GM23338 (cell line): ENCODE data around the gene TBX10. TPM values are rescaled to one million over a fixed set of nuclear protein-coding genes. Genes with fewer than 3 reads are reported as not detected.

Experiments used
- ATAC-seq: fragments of 200-7000 bp; cut with Tn5 transposase; 3 replicates; pipeline ENCODE4 v1.9.1; 2020
- DNase-seq: peaks from one replicate; pipeline ENCODE4 v3.0.0-alpha.2; 2015; ENCODE audit warnings: low spot score
- H2AFZ ChIP-seq: fragments of 200-600 bp; sonication (generic); 2 replicates; pipeline ENCODE4 v1.8.0; 2016; ENCODE audit warnings: antibody characterized with exemption, mild to moderate bottlenecking, moderate library complexity
- H3F3A ChIP-seq: fragments of 200-600 bp; sonication (generic); replicated peaks from 2 replicates; pipeline ENCODE4 v1.8.0; 2017; ENCODE audit warnings: antibody characterized with exemption, mixed run types, low read depth
- H3K27ac ChIP-seq: fragments of 200-600 bp; sonication (generic); 2 replicates; pipeline ENCODE4 v1.6.1; 2016; ENCODE audit warnings: low read depth
- H3K27me3 ChIP-seq: fragments of 200-600 bp; sonication (generic); 2 replicates; pipeline ENCODE4 v1.8.0; 2016; ENCODE audit warnings: mild to moderate bottlenecking, mixed run types, moderate library complexity; ENCODE audit not compliant: insufficient read depth
- H3K36me3 ChIP-seq: fragments of 200-600 bp; sonication (generic); 2 replicates; pipeline ENCODE4 v1.8.0; 2016; ENCODE audit warnings: mild to moderate bottlenecking; ENCODE audit not compliant: insufficient read depth
- H3K4me1 ChIP-seq: fragments of 200-600 bp; sonication (generic); 2 replicates; pipeline ENCODE4 v1.8.0; 2016; ENCODE audit warnings: mild to moderate bottlenecking, moderate library complexity; ENCODE audit not compliant: insufficient read depth
- H3K4me2 ChIP-seq: fragments of 200-600 bp; sonication (generic); 2 replicates; pipeline ENCODE4 v1.7.1; 2017; ENCODE audit warnings: mixed run types
- H3K4me3 ChIP-seq: fragments of 200-600 bp; sonication (generic); 2 replicates; pipeline ENCODE4 v1.6.1; 2016; ENCODE audit warnings: mixed run types
- H3K79me2 ChIP-seq: fragments of 200-600 bp; sonication (generic); replicated peaks from 2 replicates; pipeline ENCODE4 v1.8.0; 2017; ENCODE audit warnings: mild to moderate bottlenecking; ENCODE audit not compliant: insufficient read depth
- H3K9me2 ChIP-seq: fragments of 200-600 bp; sonication (generic); 2 replicates; pipeline ENCODE4 v1.8.0; 2017; ENCODE audit not compliant: insufficient read depth
- H4K20me1 ChIP-seq: fragments of 200-600 bp; sonication (generic); replicated peaks from 2 replicates; pipeline ENCODE4 v1.8.0; 2017; ENCODE audit warnings: mild to moderate bottlenecking; ENCODE audit not compliant: insufficient read depth
- H3K27ac Mint-ChIP-seq: 2 replicates; pipeline ENCODE4 v1.8.0; 2020; ENCODE audit warnings: inconsistent platforms, mild to moderate bottlenecking, moderate library complexity, mixed read lengths
- H3K27me3 Mint-ChIP-seq: 3 replicates; pipeline ENCODE4 v1.8.0; 2022; ENCODE audit warnings: low read depth, mild to moderate bottlenecking, moderate library complexity, mixed read lengths, inconsistent platforms; ENCODE audit not compliant: insufficient read depth, poor library complexity
- H3K36me3 Mint-ChIP-seq: 3 replicates; pipeline ENCODE4 v1.8.0; 2021; ENCODE audit warnings: low read depth, mild to moderate bottlenecking, inconsistent platforms, moderate library complexity, mixed read lengths
- H3K4me1 Mint-ChIP-seq: 3 replicates; pipeline ENCODE4 v1.8.0; 2020; ENCODE audit warnings: mild to moderate bottlenecking, inconsistent platforms, mixed read lengths
- H3K4me3 Mint-ChIP-seq: 3 replicates; pipeline ENCODE4 v1.8.0; 2021; ENCODE audit warnings: moderate library complexity, mild to moderate bottlenecking, inconsistent platforms, mixed read lengths
- H3K9me3 Mint-ChIP-seq: 3 replicates; pipeline ENCODE4 v1.8.0; 2020; ENCODE audit warnings: moderate library complexity, mild to moderate bottlenecking, inconsistent platforms, mixed read lengths
- CREB1 ChIP-seq: fragments of 250-450 bp; sonication (Bioruptor Pico); IDR thresholded peaks from 2 replicates; pipeline ENCODE4 v1.5.0; 2020; ENCODE audit warnings: low read depth, mild to moderate bottlenecking, moderate library complexity
- EZH2 ChIP-seq: fragments of 200-600 bp; sonication (generic); IDR thresholded peaks from one replicate; pipeline ENCODE4 v1.8.0; 2017; ENCODE audit warnings: antibody characterized with exemption, mild to moderate bottlenecking, low read depth; ENCODE audit not compliant: unreplicated experiment
- EZH2phosphoT487 ChIP-seq: fragments of 200-600 bp; sonication (generic); IDR thresholded peaks from one replicate; pipeline ENCODE4 v1.8.1; 2018; ENCODE audit warnings: antibody characterized with exemption; ENCODE audit not compliant: unreplicated experiment
- JUNB ChIP-seq: IDR thresholded peaks from one replicate; pipeline ENCODE4 v1.6.1; 2016; ENCODE audit warnings: antibody characterized with exemption; ENCODE audit not compliant: unreplicated experiment
- NANOG ChIP-seq: IDR thresholded peaks from 2 replicates; pipeline ENCODE4 v1.6.1; 2016; ENCODE audit warnings: antibody characterized with exemption, borderline replicate concordance
- POLR2AphosphoS5 ChIP-seq: IDR thresholded peaks from 2 replicates; pipeline ENCODE4 v1.6.1; 2016; ENCODE audit warnings: antibody characterized with exemption, low read depth
- STAT1 ChIP-seq: IDR thresholded peaks from one replicate; pipeline ENCODE4 v1.6.1; 2016; ENCODE audit warnings: antibody characterized with exemption; ENCODE audit not compliant: unreplicated experiment
- ZNF114 ChIP-seq: fragments of 250-450 bp; sonication (Bioruptor Pico); IDR thresholded peaks from 2 replicates; pipeline ENCODE4 v1.5.0; 2020; ENCODE audit warnings: mild to moderate bottlenecking, moderate library complexity
- ZNF331 ChIP-seq: fragments of 250-450 bp; sonication (Bioruptor Pico); IDR thresholded peaks from 2 replicates; pipeline ENCODE4 v1.5.0; 2020; ENCODE audit warnings: low read depth, mild to moderate bottlenecking, moderate library complexity
- polyA plus RNA-seq: library from polyadenylated mRNA; unstranded; fragments of >200 nt; fragmentation: Nextera tagmentation; extraction: Ambion mirVana; gene quantifications from 2 replicates; pipeline ENCODE4 v1.2.1, GENCODE V29; 2016
- total RNA-seq: library from RNA; depleted of rRNA; stranded (reverse); fragments of >200 nt; shearing (Covaris generic); gene quantifications from 2 replicates; pipeline ENCODE4 v1.2.3, GENCODE V29; 2014
- TF ChIP-seq, protein P1 (sequence below): IDR thresholded peaks from 2 replicates; pipeline ENCODE4 v1.6.1; 2016; ENCODE audit warnings: antibody characterized with exemption
- TF ChIP-seq, protein P2 (sequence below), 2 experiments: fragments of 200-600 bp in 1 of 2; sonication (generic) in 1 of 2; conservative IDR thresholded peaks; 2 replicates each; pipeline versions ENCODE4 v1.5.1 to v1.6.1; 2016 to 2017; ENCODE audit warnings: antibody characterized with exemption in 2 of 2, low read depth in 2 of 2, mild to moderate bottlenecking in 2 of 2, moderate library complexity in 1 of 2
- TF ChIP-seq, protein P3 (sequence below): fragments of 250-450 bp; sonication (Bioruptor Pico); IDR thresholded peaks from 2 replicates; pipeline ENCODE4 v1.5.0; 2020; ENCODE audit warnings: mild to moderate bottlenecking, moderate library complexity
- TF ChIP-seq, protein P4 (sequence below): IDR thresholded peaks from one replicate; pipeline ENCODE4 v1.6.1; 2018; ENCODE audit warnings: antibody characterized with exemption; ENCODE audit not compliant: unreplicated experiment

TBX10 gene
- total and polyA plus RNA-seq, 2 experiments from 2014 or later, result 0.10 TPM; not detected in 1

DNA sequence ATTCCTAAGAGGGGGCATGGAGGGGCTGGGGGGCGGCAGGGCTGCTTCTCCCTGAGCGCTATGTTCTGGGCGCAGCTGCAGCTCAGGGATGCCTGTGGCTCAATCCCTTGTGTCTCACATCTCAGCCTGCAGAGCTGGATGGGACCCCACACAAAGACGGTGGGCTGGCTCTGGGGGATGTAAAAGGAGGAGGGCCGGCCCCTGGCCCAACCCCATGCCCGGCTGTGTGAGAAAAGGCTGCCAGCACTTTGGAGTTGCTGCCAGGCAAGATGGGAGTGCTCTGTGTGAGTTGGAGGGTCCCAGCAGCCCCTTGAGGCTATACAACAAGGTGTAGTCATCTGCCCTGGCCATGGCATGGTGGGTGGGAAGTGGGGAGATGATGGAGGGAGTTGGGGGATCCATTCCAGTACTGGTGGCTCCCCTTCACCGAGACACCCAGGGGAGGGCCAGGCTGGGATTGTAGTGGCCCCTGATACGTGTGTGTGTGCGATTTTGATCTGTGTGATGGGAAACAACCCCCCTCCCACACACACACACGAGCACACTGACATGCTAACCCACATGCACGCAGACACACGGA is 1.3 kb upstream of the TBX10 start:
- Histone ChIP-seq H3K4me2 (no peak overlapping the region), H2AFZ (no peak overlapping the region), H3F3A (no peaks in the 10 kb centered on the region), H3K4me1 (no peaks in the 10 kb centered on the region), H3K36me3 (no peaks in the 10 kb centered on the region), H3K9me2 (no peaks in the 10 kb centered on the region), H3K27ac (no peak overlapping the region), H3K27me3 (peaks cover 8% of the 10 kb centered on the region), H3K79me2 (no peaks in the 10 kb centered on the region), H3K4me3 (no peak overlapping the region), H4K20me1 (no peaks in the 10 kb centered on the region)
- no peak for TF ChIP-seq JUNB
- no peak for TF ChIP-seq STAT1
- TF ChIP-seq ZNF114 (CRISPR knock-in tag), result no peak
- no peak for TF ChIP-seq CREB1 (CRISPR knock-in tag)
- TF ChIP-seq, protein P1, sequence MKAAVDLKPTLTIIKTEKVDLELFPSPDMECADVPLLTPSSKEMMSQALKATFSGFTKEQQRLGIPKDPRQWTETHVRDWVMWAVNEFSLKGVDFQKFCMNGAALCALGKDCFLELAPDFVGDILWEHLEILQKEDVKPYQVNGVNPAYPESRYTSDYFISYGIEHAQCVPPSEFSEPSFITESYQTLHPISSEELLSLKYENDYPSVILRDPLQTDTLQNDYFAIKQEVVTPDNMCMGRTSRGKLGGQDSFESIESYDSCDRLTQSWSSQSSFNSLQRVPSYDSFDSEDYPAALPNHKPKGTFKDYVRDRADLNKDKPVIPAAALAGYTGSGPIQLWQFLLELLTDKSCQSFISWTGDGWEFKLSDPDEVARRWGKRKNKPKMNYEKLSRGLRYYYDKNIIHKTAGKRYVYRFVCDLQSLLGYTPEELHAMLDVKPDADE, result no peak
- TF ChIP-seq, protein P2, sequence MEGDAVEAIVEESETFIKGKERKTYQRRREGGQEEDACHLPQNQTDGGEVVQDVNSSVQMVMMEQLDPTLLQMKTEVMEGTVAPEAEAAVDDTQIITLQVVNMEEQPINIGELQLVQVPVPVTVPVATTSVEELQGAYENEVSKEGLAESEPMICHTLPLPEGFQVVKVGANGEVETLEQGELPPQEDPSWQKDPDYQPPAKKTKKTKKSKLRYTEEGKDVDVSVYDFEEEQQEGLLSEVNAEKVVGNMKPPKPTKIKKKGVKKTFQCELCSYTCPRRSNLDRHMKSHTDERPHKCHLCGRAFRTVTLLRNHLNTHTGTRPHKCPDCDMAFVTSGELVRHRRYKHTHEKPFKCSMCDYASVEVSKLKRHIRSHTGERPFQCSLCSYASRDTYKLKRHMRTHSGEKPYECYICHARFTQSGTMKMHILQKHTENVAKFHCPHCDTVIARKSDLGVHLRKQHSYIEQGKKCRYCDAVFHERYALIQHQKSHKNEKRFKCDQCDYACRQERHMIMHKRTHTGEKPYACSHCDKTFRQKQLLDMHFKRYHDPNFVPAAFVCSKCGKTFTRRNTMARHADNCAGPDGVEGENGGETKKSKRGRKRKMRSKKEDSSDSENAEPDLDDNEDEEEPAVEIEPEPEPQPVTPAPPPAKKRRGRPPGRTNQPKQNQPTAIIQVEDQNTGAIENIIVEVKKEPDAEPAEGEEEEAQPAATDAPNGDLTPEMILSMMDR (conservative IDR thresholded peaks at IDR 0.05; ENCODE audit: low read depth in 2 of 2), result no peak
- TF ChIP-seq EZH2phosphoT487, result no peak
- no peak for TF ChIP-seq EZH2
- TF ChIP-seq ZNF331, result no peak
- TF ChIP-seq, protein P3, sequence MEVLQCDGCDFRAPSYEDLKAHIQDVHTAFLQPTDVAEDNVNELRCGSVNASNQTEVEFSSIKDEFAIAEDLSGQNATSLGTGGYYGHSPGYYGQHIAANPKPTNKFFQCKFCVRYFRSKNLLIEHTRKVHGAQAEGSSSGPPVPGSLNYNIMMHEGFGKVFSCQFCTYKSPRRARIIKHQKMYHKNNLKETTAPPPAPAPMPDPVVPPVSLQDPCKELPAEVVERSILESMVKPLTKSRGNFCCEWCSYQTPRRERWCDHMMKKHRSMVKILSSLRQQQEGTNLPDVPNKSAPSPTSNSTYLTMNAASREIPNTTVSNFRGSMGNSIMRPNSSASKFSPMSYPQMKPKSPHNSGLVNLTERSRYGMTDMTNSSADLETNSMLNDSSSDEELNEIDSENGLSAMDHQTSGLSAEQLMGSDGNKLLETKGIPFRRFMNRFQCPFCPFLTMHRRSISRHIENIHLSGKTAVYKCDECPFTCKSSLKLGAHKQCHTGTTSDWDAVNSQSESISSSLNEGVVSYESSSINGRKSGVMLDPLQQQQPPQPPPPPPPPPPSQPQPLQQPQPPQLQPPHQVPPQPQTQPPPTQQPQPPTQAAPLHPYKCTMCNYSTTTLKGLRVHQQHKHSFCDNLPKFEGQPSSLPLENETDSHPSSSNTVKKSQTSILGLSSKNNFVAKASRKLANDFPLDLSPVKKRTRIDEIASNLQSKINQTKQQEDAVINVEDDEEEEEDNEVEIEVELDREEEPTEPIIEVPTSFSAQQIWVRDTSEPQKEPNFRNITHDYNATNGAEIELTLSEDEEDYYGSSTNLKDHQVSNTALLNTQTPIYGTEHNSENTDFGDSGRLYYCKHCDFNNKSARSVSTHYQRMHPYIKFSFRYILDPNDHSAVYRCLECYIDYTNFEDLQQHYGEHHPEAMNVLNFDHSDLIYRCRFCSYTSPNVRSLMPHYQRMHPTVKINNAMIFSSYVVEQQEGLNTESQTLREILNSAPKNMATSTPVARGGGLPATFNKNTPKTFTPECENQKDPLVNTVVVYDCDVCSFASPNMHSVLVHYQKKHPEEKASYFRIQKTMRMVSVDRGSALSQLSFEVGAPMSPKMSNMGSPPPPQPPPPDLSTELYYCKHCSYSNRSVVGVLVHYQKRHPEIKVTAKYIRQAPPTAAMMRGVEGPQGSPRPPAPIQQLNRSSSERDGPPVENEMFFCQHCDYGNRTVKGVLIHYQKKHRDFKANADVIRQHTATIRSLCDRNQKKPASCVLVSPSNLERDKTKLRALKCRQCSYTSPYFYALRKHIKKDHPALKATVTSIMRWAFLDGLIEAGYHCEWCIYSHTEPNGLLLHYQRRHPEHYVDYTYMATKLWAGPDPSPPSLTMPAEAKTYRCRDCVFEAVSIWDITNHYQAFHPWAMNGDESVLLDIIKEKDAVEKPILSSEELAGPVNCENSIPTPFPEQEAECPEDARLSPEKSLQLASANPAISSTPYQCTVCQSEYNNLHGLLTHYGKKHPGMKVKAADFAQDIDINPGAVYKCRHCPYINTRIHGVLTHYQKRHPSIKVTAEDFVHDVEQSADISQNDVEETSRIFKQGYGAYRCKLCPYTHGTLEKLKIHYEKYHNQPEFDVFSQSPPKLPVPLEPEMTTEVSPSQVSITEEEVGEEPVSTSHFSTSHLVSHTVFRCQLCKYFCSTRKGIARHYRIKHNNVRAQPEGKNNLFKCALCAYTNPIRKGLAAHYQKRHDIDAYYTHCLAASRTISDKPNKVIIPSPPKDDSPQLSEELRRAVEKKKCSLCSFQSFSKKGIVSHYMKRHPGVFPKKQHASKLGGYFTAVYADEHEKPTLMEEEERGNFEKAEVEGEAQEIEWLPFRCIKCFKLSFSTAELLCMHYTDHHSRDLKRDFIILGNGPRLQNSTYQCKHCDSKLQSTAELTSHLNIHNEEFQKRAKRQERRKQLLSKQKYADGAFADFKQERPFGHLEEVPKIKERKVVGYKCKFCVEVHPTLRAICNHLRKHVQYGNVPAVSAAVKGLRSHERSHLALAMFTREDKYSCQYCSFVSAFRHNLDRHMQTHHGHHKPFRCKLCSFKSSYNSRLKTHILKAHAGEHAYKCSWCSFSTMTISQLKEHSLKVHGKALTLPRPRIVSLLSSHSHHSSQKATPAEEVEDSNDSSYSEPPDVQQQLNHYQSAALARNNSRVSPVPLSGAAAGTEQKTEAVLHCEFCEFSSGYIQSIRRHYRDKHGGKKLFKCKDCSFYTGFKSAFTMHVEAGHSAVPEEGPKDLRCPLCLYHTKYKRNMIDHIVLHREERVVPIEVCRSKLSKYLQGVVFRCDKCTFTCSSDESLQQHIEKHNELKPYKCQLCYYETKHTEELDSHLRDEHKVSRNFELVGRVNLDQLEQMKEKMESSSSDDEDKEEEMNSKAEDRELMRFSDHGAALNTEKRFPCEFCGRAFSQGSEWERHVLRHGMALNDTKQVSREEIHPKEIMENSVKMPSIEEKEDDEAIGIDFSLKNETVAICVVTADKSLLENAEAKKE (CRISPR knock-in tag), result no peak
- TF ChIP-seq POLR2AphosphoS5, result no peak
- no peak for TF ChIP-seq NANOG
- TF ChIP-seq, protein P4, sequence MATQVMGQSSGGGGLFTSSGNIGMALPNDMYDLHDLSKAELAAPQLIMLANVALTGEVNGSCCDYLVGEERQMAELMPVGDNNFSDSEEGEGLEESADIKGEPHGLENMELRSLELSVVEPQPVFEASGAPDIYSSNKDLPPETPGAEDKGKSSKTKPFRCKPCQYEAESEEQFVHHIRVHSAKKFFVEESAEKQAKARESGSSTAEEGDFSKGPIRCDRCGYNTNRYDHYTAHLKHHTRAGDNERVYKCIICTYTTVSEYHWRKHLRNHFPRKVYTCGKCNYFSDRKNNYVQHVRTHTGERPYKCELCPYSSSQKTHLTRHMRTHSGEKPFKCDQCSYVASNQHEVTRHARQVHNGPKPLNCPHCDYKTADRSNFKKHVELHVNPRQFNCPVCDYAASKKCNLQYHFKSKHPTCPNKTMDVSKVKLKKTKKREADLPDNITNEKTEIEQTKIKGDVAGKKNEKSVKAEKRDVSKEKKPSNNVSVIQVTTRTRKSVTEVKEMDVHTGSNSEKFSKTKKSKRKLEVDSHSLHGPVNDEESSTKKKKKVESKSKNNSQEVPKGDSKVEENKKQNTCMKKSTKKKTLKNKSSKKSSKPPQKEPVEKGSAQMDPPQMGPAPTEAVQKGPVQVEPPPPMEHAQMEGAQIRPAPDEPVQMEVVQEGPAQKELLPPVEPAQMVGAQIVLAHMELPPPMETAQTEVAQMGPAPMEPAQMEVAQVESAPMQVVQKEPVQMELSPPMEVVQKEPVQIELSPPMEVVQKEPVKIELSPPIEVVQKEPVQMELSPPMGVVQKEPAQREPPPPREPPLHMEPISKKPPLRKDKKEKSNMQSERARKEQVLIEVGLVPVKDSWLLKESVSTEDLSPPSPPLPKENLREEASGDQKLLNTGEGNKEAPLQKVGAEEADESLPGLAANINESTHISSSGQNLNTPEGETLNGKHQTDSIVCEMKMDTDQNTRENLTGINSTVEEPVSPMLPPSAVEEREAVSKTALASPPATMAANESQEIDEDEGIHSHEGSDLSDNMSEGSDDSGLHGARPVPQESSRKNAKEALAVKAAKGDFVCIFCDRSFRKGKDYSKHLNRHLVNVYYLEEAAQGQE, result no peak
- peaks cover 12% of the 10 kb centered on the region for H3K27me3 Mint-ChIP-seq
- no peak for DNase-seq
- H3K36me3 Mint-ChIP-seq, result no peaks in the 10 kb centered on the region; the same call in 2 of the 3 replicates
- no peak for ATAC-seq
- H3K4me1 Mint-ChIP-seq, result peaks cover 2% of the 10 kb centered on the region; the same call in 1 of the 3 replicates
- no peaks in the 10 kb centered on the region for H3K9me3 Mint-ChIP-seq
- H3K27ac Mint-ChIP-seq, result no peak overlapping the region
- H3K4me3 Mint-ChIP-seq, result no peak overlapping the region
